ENCODE results near the gene FAM219A. TPM values are rescaled to one million over a fixed set of nuclear protein-coding genes. Genes with fewer than 3 reads are reported as not detected.
"Not testable (repeated sequence)": the region's sequence is repeated elsewhere in the genome, so short reads cannot be mapped to it uniquely, and the experiment has no call there.

Gene FAM219A
- total RNA-seq, 1 donor from 2014 or later: 22.9 TPM

- H3K36me3 ChIP-seq: peaks cover 14% of the 10 kb centered on the region
- H3K9me3 ChIP-seq (replicated peaks): no peaks in the 10 kb centered on the region
- no peak overlapping the region for H3K4me3 ChIP-seq
- no peak for TF ChIP-seq CTCF (IDR thresholded peaks at IDR 0.05; ENCODE audit: borderline replicate concordance)
- peaks cover 33% of the 10 kb centered on the region for H3K4me1 ChIP-seq
- peaks cover 5% of the 10 kb centered on the region for H3K27me3 ChIP-seq (ENCODE audit: low read depth)
- H3K27ac ChIP-seq (replicated peaks): no peak overlapping the region
- intact Hi-C loops (cut with micrococcal nuclease): no loop called here
- no peak for DNase-seq
Measured at GRCh38 chr9:34366365-34366764, 92.0 kb downstream of the FAM219A start.

- no peaks in the 10 kb centered on the region for H3K9me3 ChIP-seq (replicated peaks)
- intact Hi-C loops (cut with micrococcal nuclease): no loop called here
Measured at GRCh38 chr9:34365282-34365681, 93.1 kb downstream of the FAM219A start.

GRCh38 chr9:34363619-34364351 is 94.6 kb downstream of the FAM219A start:
- DNase-seq: peak; percentile 49
- Histone ChIP-seq H3K27me3 (ENCODE audit: low read depth) (no peaks in the 10 kb centered on the region), H3K27ac (replicated peaks) (peak overlapping the region; percentile 74), H3K36me3 (peaks cover 3% of the 10 kb centered on the region), H3K9me3 (replicated peaks) (no peaks in the 10 kb centered on the region), H3K4me3 (peak overlapping the region; percentile 24), H3K4me1 (peaks cover 27% of the 10 kb centered on the region)
- no peak for TF ChIP-seq CTCF (IDR thresholded peaks at IDR 0.05; ENCODE audit: borderline replicate concordance)
- intact Hi-C loops (cut with micrococcal nuclease): no loop called here

More at GRCh38 chr9:34365282-34365681, 93.1 kb downstream of the FAM219A start:
- no peak overlapping the region for H3K4me3 ChIP-seq
- no peak for TF ChIP-seq CTCF (IDR thresholded peaks at IDR 0.05; ENCODE audit: borderline replicate concordance)
- peaks cover 27% of the 10 kb centered on the region for H3K4me1 ChIP-seq
- H3K27me3 ChIP-seq (ENCODE audit: low read depth): no peaks in the 10 kb centered on the region
- H3K36me3 ChIP-seq: peaks cover 3% of the 10 kb centered on the region
- no peak for DNase-seq
- no peak overlapping the region for H3K27ac ChIP-seq (replicated peaks)

- no peak for TF ChIP-seq CTCF (IDR thresholded peaks at IDR 0.05; ENCODE audit: borderline replicate concordance)
- Histone ChIP-seq H3K4me3 (no peak overlapping the region), H3K27me3 (ENCODE audit: low read depth) (no peaks in the 10 kb centered on the region), H3K36me3 (no peaks in the 10 kb centered on the region), H3K27ac (replicated peaks) (peak overlapping the region; percentile 74), H3K4me1 (peaks cover 27% of the 10 kb centered on the region), H3K9me3 (replicated peaks) (peaks cover 6% of the 10 kb centered on the region)
- intact Hi-C loops (cut with micrococcal nuclease): no loop called here
- no peak for DNase-seq
Measured at GRCh38 chr9:34362614-34363214, 95.7 kb downstream of the FAM219A start.

GRCh38 chr9:34352957-34353356 is 105.4 kb downstream of the FAM219A start:
- H3K4me3 ChIP-seq; intact Hi-C loops (cut with micrococcal nuclease); H3K27me3 ChIP-seq (ENCODE audit: low read depth); H3K4me1 ChIP-seq; H3K27ac ChIP-seq (replicated peaks); H3K36me3 ChIP-seq; DNase-seq: not testable (repeated sequence)
- peaks cover 25% of the 10 kb centered on the region for H3K9me3 ChIP-seq (replicated peaks)

GRCh38 chr9:34352122-34352652 is 106.2 kb downstream of the FAM219A start:
- H3K4me1 ChIP-seq; intact Hi-C loops (cut with micrococcal nuclease); H3K27ac ChIP-seq (replicated peaks); H3K36me3 ChIP-seq; H3K27me3 ChIP-seq (ENCODE audit: low read depth); DNase-seq; H3K4me3 ChIP-seq: not testable (repeated sequence)
- peaks cover 17% of the 10 kb centered on the region for H3K9me3 ChIP-seq (replicated peaks)
